CD4-positive, alpha-beta T cell treated with Interleukin-15 for 1 hour (primary cell): ENCODE results near the gene CRYL1.

ENCODE experiments used
- DNase-seq: peaks from one replicate; pipeline ENCODE4 v3.0.0-alpha.2; 2020

The CRYL1 gene

GRCh38 chr13:20416223-20416745 is 109.4 kb downstream of the CRYL1 start:
- DNase-seq: no peak

- DNase-seq: no peak
Measured at GRCh38 chr13:20415694-20416107, 110.0 kb downstream of the CRYL1 start.

GRCh38 chr13:20415306-20415679 is 110.4 kb downstream of the CRYL1 start:
- no peak for DNase-seq

- DNase-seq: no peak
Measured at GRCh38 chr13:20414546-20415305, 110.9 kb downstream of the CRYL1 start.

GRCh38 chr13:20412691-20413355 is 112.8 kb downstream of the CRYL1 start:
- no peak for DNase-seq

GRCh38 chr13:20411638-20412342 is 113.9 kb downstream of the CRYL1 start:
- DNase-seq: peak; percentile 54

- no peak for DNase-seq
Measured at GRCh38 chr13:20410726-20411125, 114.9 kb downstream of the CRYL1 start.

- no peak for DNase-seq
Measured at GRCh38 chr13:20408181-20408580, 117.5 kb downstream of the CRYL1 start.

GRCh38 chr13:20407759-20408158 is 117.9 kb downstream of the CRYL1 start:
- no peak for DNase-seq

- no peak for DNase-seq
Measured at GRCh38 chr13:20405691-20406090, 120.0 kb downstream of the CRYL1 start.

GRCh38 chr13:20404488-20405222 is 121.0 kb downstream of the CRYL1 start:
- DNase-seq: no peak

GRCh38 chr13:20403826-20404225 is 121.8 kb downstream of the CRYL1 start:
- DNase-seq: no peak

GRCh38 chr13:20402881-20403280 is 122.8 kb downstream of the CRYL1 start:
- no peak for DNase-seq

GRCh38 chr13:20401931-20402856 is 123.5 kb downstream of the CRYL1 start:
- DNase-seq: no peak

- no peak for DNase-seq
Measured at GRCh38 chr13:20401531-20401930, 124.1 kb downstream of the CRYL1 start.

- DNase-seq: no peak
Measured at GRCh38 chr13:20400774-20401173, 124.9 kb downstream of the CRYL1 start.

- DNase-seq: no peak
Measured at GRCh38 chr13:20399961-20400360, 125.7 kb downstream of the CRYL1 start.

GRCh38 chr13:20399515-20399914 is 126.1 kb downstream of the CRYL1 start:
- DNase-seq: no peak

GRCh38 chr13:20398459-20398858 is 127.2 kb downstream of the CRYL1 start:
- no peak for DNase-seq

- DNase-seq: no peak
Measured at GRCh38 chr13:20397896-20398295, 127.8 kb downstream of the CRYL1 start.

GRCh38 chr13:20395061-20395916 is 130.4 kb downstream of the CRYL1 start:
- DNase-seq: no peak
